Astrocyte (in vitro differentiated cells and primary cell): Measurements from ENCODE around the gene LRRC3.
"Not testable (repeated sequence)": the region's sequence is repeated elsewhere in the genome, so short reads cannot be mapped to it uniquely, and the experiment has no call there.

Source experiments
- CTCF ChIP-seq: IDR thresholded peaks from 2 replicates; pipeline ENCODE4 v1.5.1; 2011; ENCODE audit warnings: low read depth, mild to moderate bottlenecking, inconsistent platforms, low read length, moderate library complexity; ENCODE audit not compliant: insufficient read depth
- EZH2 ChIP-seq: IDR thresholded peaks from 2 replicates; pipeline ENCODE4 v1.6.1; 2012; ENCODE audit warnings: mild to moderate bottlenecking, low read length, inconsistent platforms; ENCODE audit not compliant: insufficient read depth

- not testable (repeated sequence) for TF ChIP-seq CTCF, EZH2
Observed at GRCh38 chr21:44503006-44503889, 47.9 kb downstream of the LRRC3 start.
